H1 (cell line): Measurements from ENCODE around the gene AFAP1L1. TPM values are rescaled to one million over a fixed set of nuclear protein-coding genes. Genes with fewer than 3 reads are reported as not detected.

ENCODE experiments used
- CTCF ChIA-PET: fragments of 300-600 bp; sonication (Branson Sonifier 250); formaldehyde crosslinking; loops from one replicate; lab custom pipeline; 2021; ENCODE audit not compliant: partially characterized antibody; lab: Charles Lee
- POLR2A ChIA-PET: fragments of 300-600 bp; sonication (Branson Sonifier 250); formaldehyde crosslinking; loops from one replicate; lab custom pipeline; 2021; ENCODE audit warnings: inconsistent platforms; ENCODE audit not compliant: partially characterized antibody; lab: Charles Lee
- DNase-seq, 2 experiments: peaks; one replicate each; pipeline versions ENCODE4 v3.0.0 to v3.0.0-alpha.2; 2010 to 2022; ENCODE audit warnings: low spot score in 2 of 2, low read depth in 1 of 2, mixed read lengths in 1 of 2
- FAIRE-seq: peaks from 2 replicates; lab custom pipeline; 2011; peaks lifted over from hg19 to GRCh38; lab: Jason Lieb, UNC
- H2AFZ ChIP-seq: 2 replicates; pipeline ENCODE4 v1.8.1; 2012; ENCODE audit warnings: low read length, inconsistent platforms
- H2AK5ac ChIP-seq: 2 replicates; pipeline ENCODE4 v1.6.1; 2013; ENCODE audit warnings: low read depth, low read length
- H2BK120ac ChIP-seq: replicated peaks from 2 replicates; pipeline ENCODE3; 2013; ENCODE audit warnings: low read depth, low read length, inconsistent platforms
- H2BK12ac ChIP-seq: 2 replicates; pipeline ENCODE4 v1.6.1; 2013; ENCODE audit warnings: low read depth, low read length
- H2BK15ac ChIP-seq: 2 replicates; pipeline ENCODE4 v1.6.1; 2013; ENCODE audit warnings: low read length
- H2BK20ac ChIP-seq: 2 replicates; pipeline ENCODE4 v1.6.1; 2013; ENCODE audit warnings: low read length
- H2BK5ac ChIP-seq: 2 replicates; pipeline ENCODE4 v1.6.1; 2013; ENCODE audit warnings: low read depth, low read length
- H3K14ac ChIP-seq: 2 replicates; pipeline ENCODE4 v1.6.1; 2013; ENCODE audit warnings: inconsistent platforms; ENCODE audit not compliant: insufficient read length
- H3K18ac ChIP-seq: 2 replicates; pipeline ENCODE4 v1.6.1; 2013; ENCODE audit warnings: low read length; ENCODE audit errors: extremely low read depth
- H3K23ac ChIP-seq: 2 replicates; pipeline ENCODE4 v1.6.1; 2013; ENCODE audit warnings: inconsistent platforms; ENCODE audit not compliant: insufficient read length
- H3K23me2 ChIP-seq: 2 replicates; pipeline ENCODE4 v1.6.1; 2013; ENCODE audit warnings: low read depth, low read length
- H3K27ac ChIP-seq: 2 replicates; pipeline ENCODE4 v1.6.1; 2011; ENCODE audit warnings: low read depth, low read length, inconsistent platforms
- H3K27me3 ChIP-seq, 4 experiments: replicated peaks in 1 of 4; 1 replicate in 1 of 4; 2 replicates in 3 of 4; pipeline versions ENCODE4 v1.6.1 to v1.8.1; 2011 to 2013; ENCODE audit warnings: low read length in 3 of 4, mild to moderate bottlenecking in 3 of 4, inconsistent platforms in 2 of 4, mixed read lengths in 2 of 4, moderate library complexity in 1 of 4; ENCODE audit not compliant: control insufficient read depth in 3 of 4, insufficient read depth in 3 of 4; ENCODE audit errors: extremely low read depth in 1 of 4
- H3K36me3 ChIP-seq, 4 experiments: 2 replicates each; pipeline versions ENCODE4 v1.6.1 to v1.8.1; 2011 to 2013; ENCODE audit warnings: mild to moderate bottlenecking in 4 of 4, low read length in 3 of 4, moderate library complexity in 2 of 4, control low read depth in 1 of 4, inconsistent platforms in 1 of 4; ENCODE audit not compliant: insufficient read depth in 4 of 4, control insufficient read depth in 2 of 4
- H3K4ac ChIP-seq: replicated peaks from 2 replicates; pipeline ENCODE3; 2013; ENCODE audit warnings: low read length, low read depth, mixed read lengths, inconsistent platforms; ENCODE audit not compliant: insufficient read length
- H3K4me1 ChIP-seq, 4 experiments: replicated peaks in 1 of 4; 1 replicate in 1 of 4; 2 replicates in 3 of 4; pipeline versions ENCODE4 v1.6.1 to v1.8.1; 2011 to 2013; ENCODE audit warnings: low read length in 3 of 4, inconsistent platforms in 2 of 4, mixed read lengths in 1 of 4; ENCODE audit not compliant: insufficient read depth in 4 of 4, control insufficient read depth in 3 of 4
- H3K4me2 ChIP-seq, 2 experiments: 2 replicates each; pipeline versions ENCODE4 v1.6.1 to v1.8.1; 2011 to 2013; ENCODE audit warnings: low read depth in 2 of 2, low read length in 2 of 2, control low read depth in 1 of 2, inconsistent platforms in 1 of 2, mild to moderate bottlenecking in 1 of 2; ENCODE audit not compliant: insufficient read depth in 1 of 2
- H3K4me3 ChIP-seq, 4 experiments: fragments of 200-600, 300-600 bp in 1 of 4; sonication (generic), shearing (Covaris generic), sonication (Bioruptor Twin) in 1 of 4; 2 replicates each; pipeline versions ENCODE4 v1.5.1 to v1.8.1; 2011 to 2016; ENCODE audit warnings: low read length in 4 of 4, low read depth in 3 of 4, control low read depth in 2 of 4, inconsistent platforms in 2 of 4, mild to moderate bottlenecking in 2 of 4, mixed read lengths in 1 of 4, moderate library complexity in 1 of 4; ENCODE audit not compliant: insufficient read depth in 2 of 4; ENCODE audit errors: extremely low read depth in 1 of 4
- H3K56ac ChIP-seq: replicated peaks from 2 replicates; pipeline ENCODE3; 2013; ENCODE audit warnings: low read depth, mild to moderate bottlenecking, mixed read lengths, low read length, inconsistent platforms; ENCODE audit not compliant: insufficient read length
- H3K79me1 ChIP-seq: 2 replicates; pipeline ENCODE4 v1.6.1; 2013; ENCODE audit warnings: low read depth, low read length, control low read depth
- H3K79me2 ChIP-seq, 2 experiments: 2 replicates each; pipeline versions ENCODE4 v1.6.1 to v1.8.1; 2012 to 2013; ENCODE audit warnings: low read length in 2 of 2, mild to moderate bottlenecking in 2 of 2, inconsistent platforms in 1 of 2; ENCODE audit not compliant: insufficient read depth in 2 of 2, control insufficient read depth in 1 of 2
- H3K9ac ChIP-seq, 4 experiments: replicated peaks in 1 of 4; 1 replicate in 1 of 4; 2 replicates in 3 of 4; pipeline versions ENCODE4 v1.6.1 to v1.8.1; 2011 to 2013; ENCODE audit warnings: low read depth in 3 of 4, low read length in 3 of 4, control low read depth in 2 of 4, mild to moderate bottlenecking in 2 of 4, moderate library complexity in 2 of 4, inconsistent platforms in 1 of 4; ENCODE audit errors: extremely low read depth in 1 of 4
- H3K9me3 ChIP-seq, 2 experiments: 2 replicates each; pipeline versions ENCODE4 v1.6.1 to v1.8.1; 2012 to 2013; ENCODE audit warnings: mild to moderate bottlenecking in 2 of 2, moderate library complexity in 2 of 2, control low read depth in 1 of 2, inconsistent platforms in 1 of 2, low read depth in 1 of 2, low read length in 1 of 2, mixed read lengths in 1 of 2; ENCODE audit not compliant: insufficient read depth in 2 of 2
- H4K20me1 ChIP-seq, 2 experiments: replicated peaks in 1 of 2; 2 replicates each; pipeline versions ENCODE3 to v1.8.1; 2011 to 2013; ENCODE audit warnings: inconsistent platforms in 2 of 2, low read length in 2 of 2, mild to moderate bottlenecking in 1 of 2; ENCODE audit not compliant: insufficient read depth in 2 of 2, control insufficient read depth in 1 of 2
- H4K5ac ChIP-seq: 2 replicates; pipeline ENCODE4 v1.6.1; 2013; ENCODE audit warnings: low read length, low read depth, mixed read lengths, inconsistent platforms; ENCODE audit not compliant: insufficient read length
- H4K8ac ChIP-seq: 2 replicates; pipeline ENCODE4 v1.8.0; 2013; ENCODE audit warnings: mild to moderate bottlenecking, moderate library complexity, low read length, inconsistent platforms; ENCODE audit not compliant: insufficient read depth; ENCODE audit errors: extremely low read depth
- H4K91ac ChIP-seq: replicated peaks from 2 replicates; pipeline ENCODE3; 2013; ENCODE audit warnings: low read length, mixed read lengths, inconsistent platforms; ENCODE audit not compliant: insufficient read length
- ASH2L ChIP-seq: fragments of 200-600, 300-600 bp; sonication (generic); IDR thresholded peaks from one replicate; pipeline ENCODE4 v1.7.1; 2017; ENCODE audit warnings: low read length
- GABPA ChIP-seq: IDR thresholded peaks from 2 replicates; pipeline ENCODE4 v1.6.1; 2011; ENCODE audit warnings: mild to moderate bottlenecking, low read length, moderate library complexity, borderline replicate concordance; ENCODE audit not compliant: insufficient read depth
- KDM1A ChIP-seq: fragments of 200-600, 300-600 bp; sonication (generic); IDR thresholded peaks from 2 replicates; pipeline ENCODE4 v1.7.1; 2016; ENCODE audit warnings: mild to moderate bottlenecking, low read length, borderline replicate concordance
- RNF2 ChIP-seq: fragments of 200-900, 300-1000 bp; sonication (generic); IDR thresholded peaks from 2 replicates; pipeline ENCODE4 v1.7.1; 2016; ENCODE audit warnings: borderline replicate concordance, low read depth, mild to moderate bottlenecking, antibody characterized with exemption, low read length; ENCODE audit not compliant: poor library complexity, severe bottlenecking; ENCODE audit errors: missing control alignments
- SIN3A ChIP-seq, 2 experiments: IDR thresholded peaks in 1 of 2; conservative IDR thresholded peaks in 1 of 2; 2 replicates each; pipeline ENCODE4 v1.6.1; 2011 to 2012; ENCODE audit warnings: low read length in 2 of 2, improper control_type of control experiment in 1 of 2, low read depth in 1 of 2, mild to moderate bottlenecking in 1 of 2
- SP4 ChIP-seq: IDR thresholded peaks from 2 replicates; pipeline ENCODE4 v1.6.1; 2012; ENCODE audit warnings: low read length, inconsistent platforms
- WGBS, 2 experiments: shearing (Covaris generic) in 1 of 2; methylation state at CpG; one replicate each; pipeline versions ENCODE4 v1.1.6 to v1.1.7; 2013 to 2015; ENCODE audit warnings: low lambda C conversion rate in 2 of 2, mixed read lengths in 2 of 2, inconsistent platforms in 1 of 2, low coverage in 1 of 2, missing lambda C conversion rate in 1 of 2; ENCODE audit not compliant: insufficient replicate concordance in 2 of 2, insufficient coverage in 1 of 2, insufficient read length in 1 of 2; ENCODE audit errors: extremely low coverage in 1 of 2, missing lambda C conversion rate in 1 of 2; 5-methylcytosine and 5-hydroxymethylcytosine counted together
- polyA plus RNA-seq, 7 experiments: library from polyadenylated mRNA; depleted of rRNA in 3 of 7; stranded (reverse) in 5 of 7; unstranded in 2 of 7; fragments of >200 nt in 5 of 7; fragments of 200-250 nt in 2 of 7; gene quantifications; 1 replicate in 5 of 7; 2 replicates in 1 of 7; 4 replicates in 1 of 7; pipeline versions ENCODE4 v1.2.1 to v1.2.3, GENCODE V29; 2011 to 2013; ENCODE audit warnings: missing spikeins in 2 of 7, mixed read lengths in 2 of 7
- total RNA-seq: library from RNA; stranded (reverse); fragmentation: NEBNext Ultra II Directional; extraction: Animal tissue kit (Norgen Biotek cat#: 25700); gene quantifications from 2 replicates; pipeline ENCODE4 v1.2.1, GENCODE V29; 2021

Gene AFAP1L1
- total and polyA plus RNA-seq, 2 of the 8 experiments (the other 6 are each of a cell fraction or from before 2014, with no cell fraction given) = 0.79 to 4.7 TPM

GRCh38 chr5:149356391-149356790 is 84.7 kb downstream of the AFAP1L1 start:
- Histone ChIP-seq H3K23me2 (peaks cover 6% of the 10 kb centered on the region; the same call in 1 of the 2 replicates), H2AFZ (no peak overlapping the region), H3K27ac (no peak overlapping the region), H3K23ac (no peak overlapping the region), H3K56ac (no peak overlapping the region), H3K4ac (no peak overlapping the region), H3K14ac (no peak overlapping the region), H3K18ac (no peak overlapping the region), H3K4me2 (no peak overlapping the region), H3K9me3 (no peaks in the 10 kb centered on the region), H3K36me3 (peaks cover 2 to 41% (median 16%) of the 10 kb centered on the region in 4 experiments; a peak in 7 of 8 replicates), H2BK120ac (no peak overlapping the region), H2BK12ac (no peak overlapping the region), H2BK20ac (no peak overlapping the region), H3K9ac (no peak overlapping the region), H4K91ac (no peak overlapping the region), H3K4me3 (no peak overlapping the region), H3K4me1 (peaks cover 0 to 6% (median 2%) of the 10 kb centered on the region in 4 experiments; a peak in 5 of 7 replicates), H2AK5ac (no peak overlapping the region), H2BK15ac (no peak overlapping the region), H2BK5ac (no peak overlapping the region), H4K5ac (no peak overlapping the region), H3K27me3 (no peaks in the 10 kb centered on the region; a peak in 1 of 7 replicates), H3K79me2 (peaks cover 0 to 8% of the 10 kb centered on the region in 2 experiments; a peak in 1 of 4 replicates), H4K8ac (no peak overlapping the region), H3K79me1 (peaks cover 8% of the 10 kb centered on the region), H4K20me1 (peaks cover 1 to 13% of the 10 kb centered on the region in 2 experiments)
- CTCF ChIA-PET = interaction anchor here (0.6 to 46.1 kb wide), 9 partner anchors 10 to 221 kb away, joined by 3 to 1310 read pairs (median 5); partner anchors contain the start of gene IL17B
- POLR2A ChIA-PET = interaction anchor here (1.0 to 5.8 kb wide), 6 partner anchors 9 to 78 kb away, joined by 3 to 72 read pairs (median 8); partner anchors contain the start of gene GRPEL2
- no peak for FAIRE-seq
- no peak for DNase-seq
- WGBS, 2 experiments = 98% methylated on average over 8 of the region's 8 CpGs; no CpG with 5 or more reads in 1 of the 2 experiments
- no peak for TF ChIP-seq GABPA
- TF ChIP-seq KDM1A = no peak
- TF ChIP-seq ASH2L = no peak
- no peak for TF ChIP-seq SIN3A (conservative IDR thresholded peaks at IDR 0.05 in 1 of 2, IDR thresholded peaks at IDR 0.05 in 1 of 2; ENCODE audit: low read depth in 1 of 2, low read length in 2 of 2)
- no peak for TF ChIP-seq SP4
- no peak for TF ChIP-seq RNF2
